Neural cell (in vitro differentiated cells): Measurements from ENCODE around the gene MFAP2.
"Not testable (repeated sequence)": the region's sequence is repeated elsewhere in the genome, so short reads cannot be mapped to it uniquely, and the experiment has no call there.

Experiments
- EP300 ChIP-seq: fragments of 450-650 bp; conservative IDR thresholded peaks from 2 replicates; pipeline ENCODE4 v1.6.1; 2014; ENCODE audit warnings: antibody characterized with exemption, mild to moderate bottlenecking, moderate library complexity; ENCODE audit not compliant: poor library complexity, severe bottlenecking
- MXI1 ChIP-seq: fragments of 450-650 bp; conservative IDR thresholded peaks from 2 replicates; pipeline ENCODE4 v1.6.1; 2014; ENCODE audit warnings: antibody characterized with exemption, mild to moderate bottlenecking; ENCODE audit not compliant: poor library complexity, severe bottlenecking
- RAD21 ChIP-seq: fragments of 450-650 bp; conservative IDR thresholded peaks from 2 replicates; pipeline ENCODE4 v1.6.1; 2014; ENCODE audit warnings: antibody characterized with exemption, mild to moderate bottlenecking, moderate library complexity
- TAF1 ChIP-seq: IDR thresholded peaks from 2 replicates; pipeline ENCODE4 v1.6.1; 2012; ENCODE audit warnings: low read depth
- TF ChIP-seq, protein P1 (sequence below): fragments of 450-650 bp; IDR thresholded peaks from 2 replicates; pipeline ENCODE4 v1.5.1; 2014; ENCODE audit warnings: antibody characterized with exemption, mild to moderate bottlenecking, moderate library complexity; ENCODE audit not compliant: poor library complexity, severe bottlenecking

DNA sequence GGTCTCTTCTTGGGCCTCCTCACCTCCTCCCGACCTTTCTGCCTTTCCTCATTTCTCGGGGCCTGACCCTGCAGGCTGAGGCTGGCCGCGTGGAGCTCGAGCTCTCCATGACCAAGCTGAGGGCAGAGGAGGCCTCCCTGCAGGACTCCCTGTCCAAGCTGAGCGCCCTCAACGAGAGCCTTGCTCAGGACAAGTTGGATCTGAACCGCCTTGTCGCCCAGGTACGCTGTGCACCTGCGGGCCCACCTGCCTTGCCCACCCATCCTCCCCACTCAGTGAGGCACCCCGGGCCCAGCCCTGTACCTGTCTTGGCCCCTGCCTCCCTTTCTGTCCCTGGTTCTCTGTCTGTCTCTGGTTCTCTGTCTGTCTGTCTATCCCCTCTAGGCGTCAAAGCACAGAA, 34.2 kb downstream of the MFAP2 start:
- not testable (repeated sequence) for TF ChIP-seq RAD21, EP300, MXI1, TAF1
- TF ChIP-seq, protein P1, sequence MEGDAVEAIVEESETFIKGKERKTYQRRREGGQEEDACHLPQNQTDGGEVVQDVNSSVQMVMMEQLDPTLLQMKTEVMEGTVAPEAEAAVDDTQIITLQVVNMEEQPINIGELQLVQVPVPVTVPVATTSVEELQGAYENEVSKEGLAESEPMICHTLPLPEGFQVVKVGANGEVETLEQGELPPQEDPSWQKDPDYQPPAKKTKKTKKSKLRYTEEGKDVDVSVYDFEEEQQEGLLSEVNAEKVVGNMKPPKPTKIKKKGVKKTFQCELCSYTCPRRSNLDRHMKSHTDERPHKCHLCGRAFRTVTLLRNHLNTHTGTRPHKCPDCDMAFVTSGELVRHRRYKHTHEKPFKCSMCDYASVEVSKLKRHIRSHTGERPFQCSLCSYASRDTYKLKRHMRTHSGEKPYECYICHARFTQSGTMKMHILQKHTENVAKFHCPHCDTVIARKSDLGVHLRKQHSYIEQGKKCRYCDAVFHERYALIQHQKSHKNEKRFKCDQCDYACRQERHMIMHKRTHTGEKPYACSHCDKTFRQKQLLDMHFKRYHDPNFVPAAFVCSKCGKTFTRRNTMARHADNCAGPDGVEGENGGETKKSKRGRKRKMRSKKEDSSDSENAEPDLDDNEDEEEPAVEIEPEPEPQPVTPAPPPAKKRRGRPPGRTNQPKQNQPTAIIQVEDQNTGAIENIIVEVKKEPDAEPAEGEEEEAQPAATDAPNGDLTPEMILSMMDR: not testable (repeated sequence)
